Measurements from ENCODE around the gene VGLL3. TPM values are rescaled to one million over a fixed set of nuclear protein-coding genes. Genes with fewer than 3 reads are reported as not detected.

The VGLL3 gene
- total and polyA plus RNA-seq, 2 donors from 2014 or later, result 0.30 to 4.2 TPM

DNA sequence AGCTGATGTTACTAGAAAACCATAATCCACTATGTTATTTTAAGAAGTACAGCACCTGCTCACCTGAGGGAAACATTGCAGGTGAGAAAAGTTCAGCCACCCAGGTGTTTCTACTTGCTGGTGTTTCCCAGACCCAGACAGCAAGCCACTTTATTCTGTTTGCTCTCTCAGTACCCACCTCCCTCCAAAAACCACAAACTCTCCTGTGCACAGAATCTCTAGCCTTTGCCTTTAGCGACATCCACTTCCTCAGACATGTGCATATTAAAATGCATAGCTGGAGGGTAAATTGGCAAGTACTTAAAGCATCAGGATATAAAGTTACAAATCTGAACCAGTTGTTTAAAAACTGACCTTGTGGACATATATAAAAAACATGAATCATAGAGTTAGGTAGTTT lies 36.7 kb downstream of the VGLL3 start:
- Histone ChIP-seq H3K9ac (ENCODE audit: low read length in 3 of 3) (no peak overlapping the region), H3K27ac (ENCODE audit: low read depth in 2 of 2, low read length in 2 of 2) (no peak overlapping the region), H3K9me3 (ENCODE audit: control insufficient read depth in 2 of 3, insufficient read depth in 1 of 3, low read length in 3 of 3) (no peaks in the 10 kb centered on the region), H3K27me3 (ENCODE audit: control insufficient read depth, insufficient read depth, low read length) (no peaks in the 10 kb centered on the region), H3K4me1 (ENCODE audit: control insufficient read depth in 2 of 3, insufficient read depth in 2 of 3, low read depth in 1 of 3, low read length in 3 of 3) (no peaks in the 10 kb centered on the region), H3K36me3 (ENCODE audit: control insufficient read depth in 2 of 3, insufficient read depth in 3 of 3, low read length in 3 of 3) (no peaks in the 10 kb centered on the region), H3K4me3 (ENCODE audit: low read length in 3 of 3) (no peak overlapping the region)
- DNase-seq, result no peak
- intact Hi-C loops (cut with DNase I), result no loop called here
- no peak for FAIRE-seq
- TF ChIP-seq, protein P1, sequence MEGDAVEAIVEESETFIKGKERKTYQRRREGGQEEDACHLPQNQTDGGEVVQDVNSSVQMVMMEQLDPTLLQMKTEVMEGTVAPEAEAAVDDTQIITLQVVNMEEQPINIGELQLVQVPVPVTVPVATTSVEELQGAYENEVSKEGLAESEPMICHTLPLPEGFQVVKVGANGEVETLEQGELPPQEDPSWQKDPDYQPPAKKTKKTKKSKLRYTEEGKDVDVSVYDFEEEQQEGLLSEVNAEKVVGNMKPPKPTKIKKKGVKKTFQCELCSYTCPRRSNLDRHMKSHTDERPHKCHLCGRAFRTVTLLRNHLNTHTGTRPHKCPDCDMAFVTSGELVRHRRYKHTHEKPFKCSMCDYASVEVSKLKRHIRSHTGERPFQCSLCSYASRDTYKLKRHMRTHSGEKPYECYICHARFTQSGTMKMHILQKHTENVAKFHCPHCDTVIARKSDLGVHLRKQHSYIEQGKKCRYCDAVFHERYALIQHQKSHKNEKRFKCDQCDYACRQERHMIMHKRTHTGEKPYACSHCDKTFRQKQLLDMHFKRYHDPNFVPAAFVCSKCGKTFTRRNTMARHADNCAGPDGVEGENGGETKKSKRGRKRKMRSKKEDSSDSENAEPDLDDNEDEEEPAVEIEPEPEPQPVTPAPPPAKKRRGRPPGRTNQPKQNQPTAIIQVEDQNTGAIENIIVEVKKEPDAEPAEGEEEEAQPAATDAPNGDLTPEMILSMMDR (IDR thresholded peaks at IDR 0.05; ENCODE audit: borderline replicate concordance, extremely low read depth, insufficient read depth), result no peak

DNA sequence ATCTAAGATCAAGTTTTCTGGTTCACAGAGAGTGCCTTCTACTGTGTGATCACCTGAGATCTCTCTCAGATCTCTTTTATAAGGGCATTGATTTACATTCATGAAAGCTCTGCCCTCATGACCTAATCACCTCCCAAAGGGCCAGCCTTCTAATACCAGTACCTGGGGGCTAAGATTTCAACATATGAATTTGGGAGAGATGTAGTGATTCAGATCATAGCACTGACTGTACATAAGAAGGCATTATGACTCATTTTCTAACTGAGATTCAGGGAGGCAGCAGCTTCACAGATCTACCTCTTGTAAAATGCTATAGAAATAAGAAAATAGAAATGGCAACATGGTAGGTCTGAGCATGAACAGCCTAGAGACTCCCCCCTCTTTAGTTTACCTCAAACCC lies 39.6 kb downstream of the VGLL3 start:
- Histone ChIP-seq H3K4me3 (ENCODE audit: low read length in 3 of 3) (no peak overlapping the region), H3K27ac (ENCODE audit: low read depth in 2 of 2, low read length in 2 of 2) (no peak overlapping the region), H3K9ac (ENCODE audit: low read length in 3 of 3) (no peak overlapping the region), H3K9me3 (ENCODE audit: control insufficient read depth in 2 of 3, insufficient read depth in 1 of 3, low read length in 3 of 3) (no peaks in the 10 kb centered on the region), H3K27me3 (ENCODE audit: control insufficient read depth, insufficient read depth, low read length) (no peaks in the 10 kb centered on the region), H3K4me1 (ENCODE audit: control insufficient read depth in 2 of 3, insufficient read depth in 2 of 3, low read depth in 1 of 3, low read length in 3 of 3) (no peaks in the 10 kb centered on the region), H3K36me3 (ENCODE audit: control insufficient read depth in 2 of 3, insufficient read depth in 3 of 3, low read length in 3 of 3) (no peaks in the 10 kb centered on the region)
- intact Hi-C loops (cut with DNase I), result no loop called here
- DNase-seq (no peak), FAIRE-seq (no peak)
- TF ChIP-seq, protein P1 (IDR thresholded peaks at IDR 0.05; ENCODE audit: borderline replicate concordance, extremely low read depth, insufficient read depth), result no peak

DNA sequence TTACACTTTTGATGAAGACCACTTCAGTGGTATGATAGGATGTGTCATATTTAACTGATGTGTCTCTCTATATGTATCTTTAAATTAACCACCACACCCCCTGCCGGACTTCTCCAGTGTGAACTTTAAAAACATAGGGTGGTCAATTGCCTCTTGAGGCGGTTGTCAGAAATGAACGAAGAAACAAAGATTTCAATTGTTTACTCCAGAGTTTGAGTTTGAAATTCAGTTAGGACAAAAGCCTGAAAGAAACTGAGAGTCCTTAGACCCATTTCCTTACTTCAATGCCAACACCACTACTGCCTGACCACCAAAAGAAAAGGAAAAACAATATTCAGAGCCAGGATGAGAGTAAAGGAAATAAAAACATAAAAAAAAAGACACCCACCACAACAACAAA lies 40.2 kb downstream of the VGLL3 start:
- no peak overlapping the region for H3K9ac ChIP-seq (ENCODE audit: low read length in 3 of 3)
- FAIRE-seq (no peak), DNase-seq (no peak)
- H3K27me3 ChIP-seq (ENCODE audit: control insufficient read depth, insufficient read depth, low read length), result no peaks in the 10 kb centered on the region
- H3K4me1 ChIP-seq (ENCODE audit: control insufficient read depth in 2 of 3, insufficient read depth in 2 of 3, low read depth in 1 of 3, low read length in 3 of 3), result no peaks in the 10 kb centered on the region
- H3K27ac ChIP-seq (ENCODE audit: low read depth in 2 of 2, low read length in 2 of 2), result no peak overlapping the region
- H3K36me3 ChIP-seq (ENCODE audit: control insufficient read depth in 2 of 3, insufficient read depth in 3 of 3, low read length in 3 of 3), result no peaks in the 10 kb centered on the region
- no peak overlapping the region for H3K4me3 ChIP-seq (ENCODE audit: low read length in 3 of 3)
- no peaks in the 10 kb centered on the region for H3K9me3 ChIP-seq (ENCODE audit: control insufficient read depth in 2 of 3, insufficient read depth in 1 of 3, low read length in 3 of 3)
- intact Hi-C loops (cut with DNase I), result no loop called here
- TF ChIP-seq, protein P1 (IDR thresholded peaks at IDR 0.05; ENCODE audit: borderline replicate concordance, extremely low read depth, insufficient read depth), result no peak

DNA sequence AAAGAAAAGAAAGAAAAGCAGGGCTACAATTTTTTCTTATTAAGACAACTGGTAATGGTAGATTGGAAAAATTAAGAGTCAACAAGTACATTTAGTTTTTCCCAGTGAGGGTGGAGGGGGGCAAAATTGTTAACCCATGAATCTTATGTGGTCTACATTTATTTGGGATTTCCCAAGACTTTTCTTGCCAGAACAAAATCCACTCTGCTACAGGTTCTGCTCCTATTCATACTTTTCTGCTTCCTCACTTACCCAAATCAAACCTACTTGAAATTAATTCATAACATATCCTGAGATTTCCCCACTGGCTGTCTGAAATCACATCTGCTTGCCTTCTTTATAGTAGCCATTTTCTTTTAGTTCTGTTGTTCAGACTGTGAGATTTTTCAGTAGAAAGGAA lies 41.1 kb downstream of the VGLL3 start:
- intact Hi-C loops (cut with DNase I), result no loop called here
- Histone ChIP-seq H3K4me1 (ENCODE audit: control insufficient read depth in 2 of 3, insufficient read depth in 2 of 3, low read depth in 1 of 3, low read length in 3 of 3) (no peaks in the 10 kb centered on the region), H3K36me3 (ENCODE audit: control insufficient read depth in 2 of 3, insufficient read depth in 3 of 3, low read length in 3 of 3) (no peaks in the 10 kb centered on the region), H3K9me3 (ENCODE audit: control insufficient read depth in 2 of 3, insufficient read depth in 1 of 3, low read length in 3 of 3) (no peaks in the 10 kb centered on the region), H3K9ac (ENCODE audit: low read length in 3 of 3) (no peak overlapping the region), H3K27ac (ENCODE audit: low read depth in 2 of 2, low read length in 2 of 2) (no peak overlapping the region), H3K27me3 (ENCODE audit: control insufficient read depth, insufficient read depth, low read length) (no peaks in the 10 kb centered on the region), H3K4me3 (ENCODE audit: low read length in 3 of 3) (no peak overlapping the region)
- DNase-seq (no peak), FAIRE-seq (no peak)
- TF ChIP-seq, protein P1 (IDR thresholded peaks at IDR 0.05; ENCODE audit: borderline replicate concordance, extremely low read depth, insufficient read depth), result no peak
